Measurements from ENCODE around the gene CELF3.
"Not testable (repeated sequence)": the region's sequence is repeated elsewhere in the genome, so short reads cannot be mapped to it uniquely, and the experiment has no call there.

Gene CELF3

GRCh38 chr1:151704246-151704645, 12.4 kb downstream of the CELF3 start:
- DNase-seq (ENCODE audit: low read depth in 1 of 2, low spot score in 1 of 2), result no peak

- DNase-seq (ENCODE audit: low read depth in 1 of 2, low spot score in 1 of 2), result no peak
These were observed 12.8 kb downstream of the CELF3 start for GRCh38 chr1:151703813-151704212.

GRCh38 chr1:151702936-151703335, 13.7 kb downstream of the CELF3 start:
- DNase-seq (ENCODE audit: low read depth in 1 of 2, low spot score in 1 of 2), result no peak

- no peak for DNase-seq (ENCODE audit: low read depth in 1 of 2, low spot score in 1 of 2)
These were observed 15.1 kb downstream of the CELF3 start for GRCh38 chr1:151701515-151701914.

GRCh38 chr1:151693057-151693651, 23.4 kb downstream of the CELF3 start:
- DNase-seq (ENCODE audit: low read depth in 1 of 2, low spot score in 1 of 2), result no peak

- no peak for DNase-seq (ENCODE audit: low read depth in 1 of 2, low spot score in 1 of 2)
These were observed 24.4 kb downstream of the CELF3 start for GRCh38 chr1:151692226-151692625.

- DNase-seq (ENCODE audit: low read depth in 1 of 2, low spot score in 1 of 2), result no peak
These were observed 27.1 kb downstream of the CELF3 start for GRCh38 chr1:151689494-151689893.

GRCh38 chr1:151686561-151686960, 30.0 kb downstream of the CELF3 start:
- no peak for DNase-seq (ENCODE audit: low read depth in 1 of 2, low spot score in 1 of 2)

GRCh38 chr1:151684128-151684527, 32.5 kb downstream of the CELF3 start:
- no peak for DNase-seq (ENCODE audit: low read depth in 1 of 2, low spot score in 1 of 2)

GRCh38 chr1:151682901-151683300, 33.7 kb downstream of the CELF3 start:
- DNase-seq (ENCODE audit: low read depth in 1 of 2, low spot score in 1 of 2), result not testable (repeated sequence)

GRCh38 chr1:151681923-151682322, 34.7 kb downstream of the CELF3 start:
- DNase-seq (ENCODE audit: low read depth in 1 of 2, low spot score in 1 of 2), result no peak

GRCh38 chr1:151680826-151681225, 35.8 kb downstream of the CELF3 start:
- no peak for DNase-seq (ENCODE audit: low read depth in 1 of 2, low spot score in 1 of 2)

GRCh38 chr1:151680391-151680790, 36.2 kb downstream of the CELF3 start:
- no peak for DNase-seq (ENCODE audit: low read depth in 1 of 2, low spot score in 1 of 2)

GRCh38 chr1:151673407-151673806, 43.2 kb downstream of the CELF3 start:
- no peak for DNase-seq (ENCODE audit: low read depth in 1 of 2, low spot score in 1 of 2)

GRCh38 chr1:151670036-151670675, 46.4 kb downstream of the CELF3 start:
- not testable (repeated sequence) for DNase-seq (ENCODE audit: low read depth in 1 of 2, low spot score in 1 of 2)

GRCh38 chr1:151668090-151668489, 48.5 kb downstream of the CELF3 start:
- DNase-seq (ENCODE audit: low read depth in 1 of 2, low spot score in 1 of 2), result no peak

- no peak for DNase-seq (ENCODE audit: low read depth in 1 of 2, low spot score in 1 of 2)
These were observed 54.9 kb downstream of the CELF3 start for GRCh38 chr1:151661751-151662150.

GRCh38 chr1:151655371-151655770, 61.2 kb downstream of the CELF3 start:
- no peak for DNase-seq (ENCODE audit: low read depth in 1 of 2, low spot score in 1 of 2)

GRCh38 chr1:151653397-151653796, 63.2 kb downstream of the CELF3 start:
- no peak for DNase-seq (ENCODE audit: low read depth in 1 of 2, low spot score in 1 of 2)
